OCI-LY3 (cell line): ENCODE measurements around the gene CYP39A1.

ENCODE experiments used
- CTCF ChIP-seq: fragments of 200-600, 300-600 bp; sonication (generic); IDR thresholded peaks from 2 replicates; pipeline ENCODE4 v1.5.1; 2014; ENCODE audit warnings: antibody characterized with exemption, low read length, low read depth
- EZH2phosphoT487 ChIP-seq: fragments of 200-600 bp; shearing (Covaris generic); IDR thresholded peaks from 2 replicates; pipeline ENCODE4 v1.6.1; 2018; ENCODE audit warnings: antibody characterized with exemption, mixed run types, low read depth

GRCh38 chr6:46592046-46592445 lies 60.6 kb downstream of the CYP39A1 start:
- TF ChIP-seq EZH2phosphoT487 (no peak), CTCF (no peak)
